A549 (cell line): ENCODE measurements around the gene DCAF6. TPM values are rescaled to one million over a fixed set of nuclear protein-coding genes. Genes with fewer than 3 reads are reported as not detected.

ENCODE experiments used
- ATAC-seq, 2 experiments: fragments of 200-7000 bp in 1 of 2; fragments of >200 bp in 1 of 2; cut with Nextera tagmentation in 1 of 2; cut with Tn5 transposase in 1 of 2; 3 replicates each; pipeline versions ENCODE4 v1.8.0 to v1.9.1; 2018 to 2020; ENCODE audit warnings: mild to moderate bottlenecking in 1 of 2, moderate library complexity in 1 of 2
- CTCF ChIA-PET: fragments of 300-600 bp; sonication (Branson Sonifier 250); formaldehyde crosslinking; extraction: SDS; loops from one replicate; lab custom pipeline; 2021; ENCODE audit warnings: antibody characterized with exemption, inconsistent platforms; lab: Yijun Ruan, JAX
- POLR2A ChIA-PET: fragments of 350-600 bp; formaldehyde crosslinking; extraction: SDS; loops from one replicate; lab custom pipeline; 2021; ENCODE audit warnings: antibody characterized with exemption, inconsistent platforms; lab: Yijun Ruan, JAX
- DNase-seq, 2 experiments: peaks; one replicate each; pipeline versions ENCODE4 v3.0.0 to v3.0.0-alpha.2; 2011 to 2016; ENCODE audit warnings: low read depth in 1 of 2, low spot score in 1 of 2
- FAIRE-seq: peaks from 2 replicates; lab custom pipeline; 2011; peaks lifted over from hg19 to GRCh38; lab: Jason Lieb, UNC
- H3K27ac ChIP-seq, 2 experiments: fragments of >200 bp; sonication (Bioruptor Twin); formaldehyde crosslinking; 3 replicates each; pipeline ENCODE4 v1.5.1; 2016 to 2017
- H3K4me1 ChIP-seq: fragments of >200 bp; sonication (Bioruptor Twin); formaldehyde crosslinking; 3 replicates; pipeline ENCODE4 v1.6.1; 2016
- H3K4me2 ChIP-seq: fragments of >200 bp; sonication (Bioruptor Twin); formaldehyde crosslinking; 3 replicates; pipeline ENCODE4 v1.6.1; 2016
- H3K4me3 ChIP-seq: fragments of >200 bp; sonication (Bioruptor Twin); formaldehyde crosslinking; 3 replicates; pipeline ENCODE4 v1.5.1; 2016
- H3K9me3 ChIP-seq: fragments of >200 bp; sonication (Bioruptor Twin); formaldehyde crosslinking; 3 replicates; pipeline ENCODE4 v1.6.1; 2016
- BCL3 ChIP-seq: fragments of >200 bp; sonication (Bioruptor Twin); formaldehyde crosslinking; IDR thresholded peaks from 3 replicates; pipeline ENCODE4 v1.6.1; 2016
- CEBPB ChIP-seq, 2 experiments: fragments of >200 bp in 1 of 2; sonication (Bioruptor Twin) in 1 of 2; formaldehyde crosslinking in 1 of 2; IDR thresholded peaks; 2 replicates each; pipeline ENCODE4 v1.6.1; 2012 to 2016
- CHD4 ChIP-seq: fragments of 200-600 bp; sonication (generic); IDR thresholded peaks from 2 replicates; pipeline ENCODE4 v1.6.1; 2016; ENCODE audit warnings: antibody characterized with exemption, mild to moderate bottlenecking, borderline replicate concordance
- E2F6 ChIP-seq: IDR thresholded peaks from 2 replicates; pipeline ENCODE4 v1.6.1; 2012; ENCODE audit warnings: low read depth, borderline replicate concordance
- EHF ChIP-seq: fragments of 250-450 bp; sonication (Bioruptor Pico); IDR thresholded peaks from 2 replicates; pipeline ENCODE4 v1.5.0; 2020; ENCODE audit warnings: mild to moderate bottlenecking
- FOSL2 ChIP-seq, 2 experiments: fragments of 450-650 bp in 1 of 2; fragments of >200 bp in 1 of 2; sonication (Bioruptor Twin) in 1 of 2; formaldehyde crosslinking; IDR thresholded peaks; 2 replicates each; pipeline versions ENCODE4 v1.5.0 to v1.6.1; 2016 to 2020; ENCODE audit warnings: mild to moderate bottlenecking in 1 of 2, moderate library complexity in 1 of 2
- FOXS1 ChIP-seq: fragments of 250-450 bp; sonication (Bioruptor Pico); IDR thresholded peaks from 2 replicates; pipeline ENCODE4 v1.5.0; 2020; ENCODE audit warnings: mild to moderate bottlenecking, moderate library complexity
- HDAC2 ChIP-seq: fragments of 200-600 bp; sonication (generic); IDR thresholded peaks from 2 replicates; pipeline ENCODE4 v1.6.1; 2016
- HES2 ChIP-seq: fragments of >200 bp; sonication (Bioruptor Twin); formaldehyde crosslinking; IDR thresholded peaks from 2 replicates; pipeline ENCODE4 v1.6.1; 2016
- HEYL ChIP-seq: fragments of 250-450 bp; sonication (Bioruptor Pico); IDR thresholded peaks from 2 replicates; pipeline ENCODE4 v1.8.0; 2021; ENCODE audit warnings: mild to moderate bottlenecking, moderate library complexity
- HMGXB4 ChIP-seq: fragments of 250-450 bp; sonication (Bioruptor Pico); IDR thresholded peaks from 2 replicates; pipeline ENCODE4 v1.5.0; 2021; ENCODE audit warnings: mild to moderate bottlenecking, moderate library complexity, borderline replicate concordance
- KDM1A ChIP-seq: fragments of 200-600 bp; sonication (generic); IDR thresholded peaks from 2 replicates; pipeline ENCODE4 v1.6.1; 2016; ENCODE audit warnings: low read depth, mild to moderate bottlenecking
- KDM5A ChIP-seq: fragments of 200-600 bp; sonication (generic); IDR thresholded peaks from 2 replicates; pipeline ENCODE4 v1.6.1; 2016; ENCODE audit warnings: antibody characterized with exemption, mild to moderate bottlenecking
- NPAS2 ChIP-seq: fragments of 250-450 bp; sonication (Bioruptor Pico); IDR thresholded peaks from 2 replicates; pipeline ENCODE4 v1.8.0; 2022; ENCODE audit warnings: mild to moderate bottlenecking, moderate library complexity, borderline replicate concordance
- POLR2AphosphoS2 ChIP-seq: conservative IDR thresholded peaks from 2 replicates; pipeline ENCODE4 v1.6.1; 2012; ENCODE audit warnings: low read length, improper control_type of control experiment, inconsistent platforms
- ZC3H11A ChIP-seq: fragments of 450-650 bp; IDR thresholded peaks from 2 replicates; pipeline ENCODE4 v1.6.1; 2014; ENCODE audit warnings: antibody characterized with exemption, mild to moderate bottlenecking
- ZFP36 ChIP-seq: fragments of 450-650 bp; IDR thresholded peaks from 2 replicates; pipeline ENCODE4 v1.6.1; 2014; ENCODE audit warnings: borderline replicate concordance; ENCODE audit not compliant: partially characterized antibody
- WGBS: methylation state at CpG from one replicate; pipeline ENCODE4 v1.1.6; 2017; ENCODE audit errors: missing lambda C conversion rate; 5-methylcytosine and 5-hydroxymethylcytosine counted together
- polyA plus RNA-seq, 4 experiments: library from polyadenylated mRNA; depleted of rRNA in 3 of 4; stranded (reverse); fragments of >200 nt; fragmentation: RNase III in 1 of 4; extraction: RNeasy Plus Mini Kit Qiagen cat#74134 plus additional on column Dnase treatment in 1 of 4; gene quantifications; 2 replicates in 3 of 4; 3 replicates in 1 of 4; pipeline ENCODE4 v1.2.3, GENCODE V29; 2011 to 2017

DCAF6 gene
- polyA plus RNA-seq, 2 of the 4 experiments (the other 2 are of a cell fraction): 39.9 to 74.7 TPM

- H3K27ac ChIP-seq: no peak within 1 kb of the TSS
- CTCF ChIA-PET: interaction anchor here (0.7 to 2.8 kb wide), 3 partner anchors 13 to 172 kb away, joined by 3 to 8 read pairs (median 6); no protein-coding TSS in a partner anchor
- peaks cover 15% of the 10 kb centered on the region for H3K4me1 ChIP-seq
- POLR2A ChIA-PET: no interaction called here
- WGBS: 88% methylated on average over 9 of the region's 9 CpGs
- DNase-seq (no peak), ATAC-seq (no peak; a peak in 1 of 6 replicates), FAIRE-seq (no peak)
- TF ChIP-seq FOXS1 (no peak), NPAS2 (CRISPR knock-in tag) (no peak), KDM1A (no peak), POLR2AphosphoS2 (no peak), ZFP36 (no peak)
- H3K4me2 ChIP-seq: no peak within 1 kb of the TSS
- no peaks in the 10 kb centered on the region for H3K9me3 ChIP-seq
- H3K4me3 ChIP-seq: no peak within 1 kb of the TSS
Measured at GRCh38 chr1:167913895-167914496, 22.5 kb upstream of the DCAF6 start, which contains the start of gene ADCY10. Gene ADCY10, minus strand, starts transcription at chr1:167914134. Its CDS starts 8,994 bp downstream, at chr1:167905140.

- no peaks in the 10 kb centered on the region for H3K9me3 ChIP-seq
- H3K4me3 ChIP-seq: no peak overlapping the region
- FAIRE-seq (no peak), DNase-seq (no peak), ATAC-seq (no peak)
- ChIA-PET CTCF (interaction anchor here (1.5 to 2.8 kb wide), 2 partner anchors 11 to 12 kb away, joined by 4 to 8 read pairs; no protein-coding TSS in a partner anchor), POLR2A (no interaction called here)
- no peak overlapping the region for H3K27ac ChIP-seq
- no peak for TF ChIP-seq HDAC2
- no peak for TF ChIP-seq BCL3
- TF ChIP-seq CEBPB (IDR thresholded peaks at IDR 0.05): no peak
- no peak for TF ChIP-seq HMGXB4 (CRISPR knock-in tag)
- H3K4me1 ChIP-seq: peaks cover 18% of the 10 kb centered on the region
- H3K4me2 ChIP-seq: no peak overlapping the region
- 93% methylated on average over 8 of the region's 8 CpGs for whole genome bisulfite sequencing
Measured at GRCh38 chr1:167915569-167915968, 20.9 kb upstream of the DCAF6 start.

- ChIA-PET POLR2A (no interaction called here), CTCF (interaction anchor here (0.7 to 2.8 kb wide), 4 partner anchors 10 to 18 kb away, joined by 4 to 8 read pairs (median 4); no protein-coding TSS in a partner anchor)
- Histone ChIP-seq H3K4me1 (peaks cover 23% of the 10 kb centered on the region), H3K27ac (peak overlapping the region; percentile 15 to 71; a peak in 4 of 6 replicates), H3K9me3 (no peaks in the 10 kb centered on the region), H3K4me3 (no peak overlapping the region), H3K4me2 (peak overlapping the region; percentile 58)
- TF ChIP-seq KDM5A: no peak
- TF ChIP-seq HES2: no peak
- no peak for TF ChIP-seq FOSL2 (IDR thresholded peaks at IDR 0.05)
- no peak for TF ChIP-seq FOSL2 (CRISPR knock-in tag; IDR thresholded peaks at IDR 0.05)
- TF ChIP-seq E2F6: no peak
- TF ChIP-seq HEYL (CRISPR knock-in tag): no peak
- no peak for TF ChIP-seq HMGXB4 (CRISPR knock-in tag)
- TF ChIP-seq CHD4: no peak
- no peak for TF ChIP-seq EHF (CRISPR knock-in tag)
- no peak for TF ChIP-seq ZC3H11A
- 59% methylated on average over 6 of the region's 6 CpGs for WGBS
- 0 out of 6 replicates have a peak, but pooled peaks of 1 of the 2 experiments have one; percentile 24 for ATAC-seq
- no peak for DNase-seq
- FAIRE-seq: no peak
Measured at GRCh38 chr1:167916766-167917511, 19.5 kb upstream of the DCAF6 start.
